NCI-H1436 treated with DMSO at 0.1 percent for 48 hours (cell line): Measurements from ENCODE around the gene ZNF799.
"Not testable (repeated sequence)": the region's sequence is repeated elsewhere in the genome, so short reads cannot be mapped to it uniquely, and the experiment has no call there.

Experiments
- DNase-seq: peaks from one replicate; lab custom pipeline; 2025; lab: John Stamatoyannopoulos, UW

The ZNF799 gene

DNA sequence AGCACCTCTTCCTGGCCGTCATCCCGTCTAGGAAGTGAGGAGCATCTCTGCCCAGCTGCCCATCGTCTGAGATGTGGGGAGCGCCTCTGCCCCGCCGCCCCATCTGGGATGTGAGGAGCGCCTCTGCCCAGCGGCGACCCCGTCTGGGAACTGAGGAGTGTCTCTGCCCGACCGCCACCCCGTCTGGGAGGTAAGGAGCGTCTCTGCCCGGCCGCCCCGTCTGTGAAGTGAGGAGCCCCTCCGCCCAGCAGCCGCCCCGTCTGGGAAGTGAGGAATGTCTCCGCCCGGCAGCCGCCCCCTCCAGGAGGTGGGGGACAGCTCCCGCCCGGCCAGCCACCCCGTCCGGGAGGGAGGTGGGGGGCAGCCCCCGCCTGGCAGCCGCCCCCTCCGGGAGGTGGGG is 38.8 kb downstream of the ZNF799 start:
- DNase-seq = not testable (repeated sequence)

GRCh38 chr19:12353375-12353774 is 47.7 kb downstream of the ZNF799 start:
- DNase-seq = no peak

GRCh38 chr19:12350890-12351197 is 50.2 kb downstream of the ZNF799 start:
- DNase-seq = no peak

GRCh38 chr19:12350185-12350889 is 50.7 kb downstream of the ZNF799 start:
- DNase-seq = no peak

- no peak for DNase-seq
Observed at GRCh38 chr19:12346896-12347295, 54.2 kb downstream of the ZNF799 start.

- DNase-seq = no peak
Observed at GRCh38 chr19:12345197-12345596, 55.9 kb downstream of the ZNF799 start.
